ENCODE measurements around the gene SCGB3A1.

SCGB3A1 gene

GRCh38 chr5:180625791-180626660, 34.7 kb upstream of the SCGB3A1 start:
- no peak for DNase-seq (ENCODE audit: extremely low read depth in 1 of 2, low read depth in 1 of 2)

- DNase-seq (ENCODE audit: extremely low read depth in 1 of 2, low read depth in 1 of 2): no peak
These were observed 34.0 kb upstream of the SCGB3A1 start for GRCh38 chr5:180625125-180625790.

- DNase-seq (ENCODE audit: extremely low read depth in 1 of 2, low read depth in 1 of 2): no peak
These were observed 33.3 kb upstream of the SCGB3A1 start for GRCh38 chr5:180624587-180624986.

DNA sequence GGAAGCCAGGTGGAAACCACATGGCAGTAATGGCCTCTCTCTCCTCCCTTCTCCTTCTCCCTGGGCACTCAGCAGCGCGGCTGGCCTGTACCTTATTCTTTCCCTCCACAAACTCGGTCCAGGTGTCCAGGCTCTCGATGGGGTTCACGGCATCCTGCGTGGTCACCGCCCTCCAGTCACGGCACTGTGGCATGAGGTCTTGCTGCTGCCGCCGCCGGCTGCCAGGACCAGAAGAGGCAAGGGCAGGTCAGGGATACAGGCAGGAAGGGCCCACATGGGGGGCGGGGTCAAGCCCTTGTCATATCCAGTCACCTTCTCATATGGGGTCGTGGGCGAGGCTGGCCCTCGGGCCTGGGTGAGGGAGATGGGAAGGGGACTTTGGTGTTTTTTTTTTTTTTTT, 32.5 kb upstream of the SCGB3A1 start:
- no peak for DNase-seq (ENCODE audit: extremely low read depth in 1 of 2, low read depth in 1 of 2)

DNA sequence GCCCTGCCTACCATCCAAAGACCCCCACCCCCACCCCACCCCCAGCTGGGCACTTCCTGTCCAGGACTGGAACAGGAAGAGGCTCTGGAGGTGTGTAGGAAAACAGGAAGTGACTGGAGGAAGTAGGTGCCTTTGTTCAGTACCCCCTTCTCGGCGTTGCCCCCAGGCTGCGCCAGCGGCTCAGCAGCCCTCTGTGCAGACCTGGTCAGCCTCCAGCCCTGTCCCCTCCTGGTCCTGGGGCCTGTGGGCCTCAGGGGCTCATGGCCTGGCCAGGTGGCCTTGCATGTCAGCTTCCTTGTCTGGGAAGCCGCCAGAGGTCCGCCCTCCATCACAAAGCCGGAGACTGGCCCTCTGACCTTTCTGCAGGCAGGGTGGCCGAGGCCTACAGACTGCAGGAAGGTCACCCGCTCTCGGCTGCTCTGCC, 32.1 kb upstream of the SCGB3A1 start:
- no peak for DNase-seq (ENCODE audit: extremely low read depth in 1 of 2, low read depth in 1 of 2)

GRCh38 chr5:180622910-180623309, 31.6 kb upstream of the SCGB3A1 start:
- no peak for DNase-seq (ENCODE audit: extremely low read depth in 1 of 2, low read depth in 1 of 2)

DNA sequence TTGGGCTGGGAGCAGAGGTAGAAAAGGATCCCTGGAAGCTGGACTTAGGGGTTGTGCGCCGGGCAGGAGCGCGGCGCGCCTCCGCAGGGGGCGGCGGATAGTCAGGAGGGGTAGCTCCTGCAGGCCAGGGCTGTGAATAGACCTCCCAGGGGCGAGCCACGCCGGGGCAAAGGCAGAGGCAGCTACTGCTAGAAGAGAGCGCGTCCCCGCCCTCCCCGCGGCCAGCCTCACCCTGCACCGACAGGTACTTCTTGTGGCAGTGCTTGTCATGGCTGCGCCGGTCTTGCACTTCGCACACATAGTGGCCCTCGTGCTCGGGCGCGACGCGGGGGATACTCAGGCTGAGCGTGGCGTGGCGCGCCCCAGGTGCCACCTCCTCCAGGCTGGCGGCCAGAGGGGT, 30.0 kb upstream of the SCGB3A1 start:
- DNase-seq (ENCODE audit: extremely low read depth in 1 of 2, low read depth in 1 of 2): no peak

- DNase-seq (ENCODE audit: extremely low read depth in 1 of 2, low read depth in 1 of 2): no peak
These were observed 28.7 kb upstream of the SCGB3A1 start for GRCh38 chr5:180620014-180620413.

GRCh38 chr5:180619563-180619915, 28.2 kb upstream of the SCGB3A1 start:
- DNase-seq (ENCODE audit: extremely low read depth in 1 of 2, low read depth in 1 of 2): no peak

DNA sequence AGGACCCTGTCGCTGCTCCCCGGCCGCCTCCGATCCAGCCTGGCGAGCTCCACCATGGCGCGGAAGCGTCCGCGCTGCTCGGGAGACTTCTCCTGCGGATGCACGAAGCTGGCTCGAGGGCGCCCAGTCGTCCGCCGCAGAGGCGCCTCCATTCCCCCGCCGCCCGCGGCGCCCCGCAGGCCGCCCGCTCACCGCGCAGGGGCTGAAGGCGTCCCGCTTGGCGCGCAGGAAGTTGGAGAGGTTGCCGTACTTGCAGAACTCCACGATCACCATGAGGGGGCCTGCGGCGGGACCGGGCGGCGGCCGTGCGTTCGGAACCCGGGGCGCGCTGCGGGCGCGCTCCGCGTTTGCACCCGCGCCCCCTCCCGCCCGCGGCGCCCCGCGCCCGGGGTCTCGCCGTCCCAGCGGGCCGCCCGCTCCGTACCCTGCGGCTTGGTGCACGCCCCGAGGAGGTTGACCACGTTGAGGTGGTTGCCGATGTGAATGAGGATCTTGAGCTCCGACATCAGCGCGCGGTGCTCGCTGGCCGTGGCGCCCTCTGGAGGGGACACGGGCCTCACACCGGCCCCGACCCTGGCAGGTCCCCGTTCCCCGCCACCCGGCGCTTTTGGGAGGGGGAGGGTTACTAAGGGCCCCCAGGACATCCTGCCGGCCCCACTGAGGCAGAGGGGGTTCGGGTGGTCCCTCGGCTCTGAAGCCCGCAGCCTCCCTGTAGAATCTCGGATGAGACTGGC, 27.7 kb upstream of the SCGB3A1 start:
- DNase-seq (ENCODE audit: extremely low read depth in 1 of 2, low read depth in 1 of 2): peak in 1 of 2 donors; percentile 27

DNA sequence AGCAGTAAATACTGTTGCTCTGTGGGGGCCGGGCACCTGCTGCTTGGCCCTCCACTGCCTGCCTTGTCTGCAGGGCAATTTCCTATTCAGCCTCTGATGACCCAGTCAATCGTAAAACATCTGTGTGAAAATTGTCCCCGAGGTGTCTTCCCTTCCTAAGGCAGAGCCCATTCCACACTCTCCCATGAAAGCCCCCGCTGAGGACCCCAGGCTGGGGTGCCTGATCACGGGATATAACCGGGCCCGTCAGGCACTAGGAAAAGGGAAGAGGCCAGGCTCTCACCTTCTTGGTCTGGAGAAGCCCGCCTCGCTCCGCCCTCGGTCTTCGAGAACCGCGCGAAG, 27.2 kb upstream of the SCGB3A1 start:
- no peak for DNase-seq (ENCODE audit: extremely low read depth in 1 of 2, low read depth in 1 of 2)

DNA sequence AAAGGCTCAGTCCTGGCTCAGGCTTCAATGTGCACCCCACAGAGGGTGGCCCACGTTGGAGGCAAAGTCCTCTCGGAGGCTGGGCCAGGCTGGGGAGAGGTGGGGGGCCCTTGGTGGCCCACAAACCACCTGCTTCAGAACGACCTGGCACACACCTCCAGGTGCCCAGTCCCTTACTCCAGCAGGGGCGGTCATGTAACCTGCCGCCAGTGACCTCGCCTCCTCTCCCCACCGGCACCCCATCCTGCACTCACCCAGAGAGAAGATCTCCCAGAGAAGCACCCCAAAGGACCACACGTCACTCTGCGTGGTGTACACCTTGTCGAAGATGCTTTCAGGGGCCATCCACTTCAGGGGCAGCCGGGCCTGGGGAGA, 22.5 kb upstream of the SCGB3A1 start:
- no peak for DNase-seq (ENCODE audit: extremely low read depth in 1 of 2, low read depth in 1 of 2)

DNA sequence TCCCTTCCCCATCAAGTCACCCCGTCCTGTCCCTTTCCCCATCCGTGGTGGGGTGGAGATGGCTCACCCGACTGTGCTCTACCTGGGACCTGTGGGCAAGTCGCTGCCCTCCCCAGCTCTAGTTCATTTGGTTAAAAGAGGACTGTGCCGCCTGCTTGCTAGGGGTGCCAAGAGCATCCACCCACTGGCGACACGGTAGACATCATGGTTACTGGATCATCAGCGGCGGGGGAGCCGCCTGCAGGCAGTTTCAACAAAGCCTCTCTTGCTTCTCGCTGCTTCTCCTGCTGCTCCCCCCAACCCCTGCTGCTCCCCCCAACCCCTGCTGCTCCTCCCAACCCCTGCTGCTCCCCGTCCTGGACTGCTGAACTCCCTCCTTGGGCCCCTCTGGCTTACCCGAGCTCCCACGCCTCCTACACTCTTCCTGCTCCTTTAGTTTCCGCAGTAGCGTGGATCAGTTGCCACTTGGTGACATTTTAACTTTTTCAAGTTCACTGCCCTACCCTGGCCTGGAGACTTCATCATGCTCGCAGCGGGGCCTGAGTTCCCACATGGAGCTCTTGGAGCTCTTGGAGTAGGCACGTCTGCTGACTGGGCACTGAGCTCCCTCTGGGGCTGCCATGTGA, 22.0 kb upstream of the SCGB3A1 start:
- DNase-seq (ENCODE audit: extremely low read depth in 1 of 2, low read depth in 1 of 2): no peak

GRCh38 chr5:180612683-180613082, 21.4 kb upstream of the SCGB3A1 start:
- DNase-seq (ENCODE audit: extremely low read depth in 1 of 2, low read depth in 1 of 2): no peak

DNA sequence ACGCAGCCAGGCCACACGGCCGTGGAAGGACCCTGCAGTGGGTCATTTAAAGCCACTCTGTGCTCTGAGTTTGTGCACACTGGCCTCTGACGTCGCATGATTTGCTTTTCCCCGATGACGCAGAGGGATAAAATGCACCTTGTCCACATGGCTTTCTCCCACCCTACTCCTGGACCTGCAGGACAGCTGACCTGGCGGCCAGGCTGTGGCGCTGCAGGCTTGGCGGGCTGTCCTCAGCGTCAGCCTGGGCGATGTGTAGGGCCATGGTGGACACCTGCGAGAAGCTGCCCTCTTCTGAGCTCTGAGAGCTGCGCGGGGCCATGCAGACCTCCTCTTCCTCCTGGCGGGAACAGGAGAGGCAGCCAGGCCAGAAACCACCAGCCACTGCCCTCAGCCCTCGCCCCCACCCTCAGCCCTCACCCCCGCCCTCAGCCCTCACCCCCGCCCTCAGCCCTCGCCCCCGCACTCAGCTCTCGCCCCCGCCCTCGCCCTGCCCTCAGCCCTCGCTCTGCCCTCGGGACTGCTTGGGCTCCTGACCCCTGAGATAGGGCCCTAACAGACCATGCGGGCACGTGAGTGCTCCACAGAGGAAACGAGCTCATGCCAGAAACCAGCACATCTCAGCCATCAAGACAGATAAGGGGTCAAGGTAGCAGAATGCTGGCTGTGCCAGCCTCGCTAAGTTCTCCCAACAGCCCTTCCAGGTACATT, 20.0 kb upstream of the SCGB3A1 start:
- DNase-seq (ENCODE audit: extremely low read depth in 1 of 2, low read depth in 1 of 2): no peak

- DNase-seq (ENCODE audit: extremely low read depth in 1 of 2, low read depth in 1 of 2): no peak
These were observed 18.7 kb upstream of the SCGB3A1 start for GRCh38 chr5:180609817-180610550.

DNA sequence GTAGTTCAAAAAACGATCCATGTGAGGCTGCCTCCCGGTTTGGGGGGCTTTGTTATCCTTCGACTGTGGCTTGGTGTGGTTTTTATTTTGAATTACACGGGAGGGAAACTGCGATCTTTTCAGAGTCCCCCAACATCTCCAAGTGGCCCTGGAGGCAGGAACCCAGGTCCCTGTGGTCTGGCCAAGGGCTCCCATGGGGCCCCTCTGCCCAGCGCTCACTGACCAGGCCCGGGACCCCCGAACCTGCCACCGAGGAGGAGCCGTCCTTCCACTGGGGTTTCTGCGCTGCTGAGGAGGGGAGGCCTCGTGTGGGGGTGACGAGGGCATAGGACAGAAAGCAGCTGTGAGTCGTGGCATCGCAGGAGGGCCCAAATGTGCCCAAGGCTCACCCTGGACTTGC, 18.1 kb upstream of the SCGB3A1 start:
- no peak for DNase-seq (ENCODE audit: extremely low read depth in 1 of 2, low read depth in 1 of 2)

GRCh38 chr5:180608572-180609310, 17.4 kb upstream of the SCGB3A1 start:
- DNase-seq (ENCODE audit: extremely low read depth in 1 of 2, low read depth in 1 of 2): no peak

GRCh38 chr5:180607861-180608571, 16.7 kb upstream of the SCGB3A1 start:
- no peak for DNase-seq (ENCODE audit: extremely low read depth in 1 of 2, low read depth in 1 of 2)
